HG03064 (cell line): Measurements from ENCODE around the gene TRIM43.
"Not testable (repeated sequence)": the region's sequence is repeated elsewhere in the genome, so short reads cannot be mapped to it uniquely, and the experiment has no call there.

Experiments
- ATAC-seq: cut with Tn5 transposase; IDR thresholded peaks from one replicate; pipeline ENCODE4 v1.9.1; 2021; ENCODE audit warnings: low read depth; ENCODE audit not compliant: unreplicated experiment

Gene TRIM43

GRCh38 chr2:95640515-95641288, 48.9 kb downstream of the TRIM43 start:
- ATAC-seq = not testable (repeated sequence)

GRCh38 chr2:95641289-95641575, 49.4 kb downstream of the TRIM43 start:
- not testable (repeated sequence) for ATAC-seq

- ATAC-seq = not testable (repeated sequence)
Measured at GRCh38 chr2:95641787-95642186, 50.0 kb downstream of the TRIM43 start.

GRCh38 chr2:95642360-95642759, 50.6 kb downstream of the TRIM43 start:
- ATAC-seq = not testable (repeated sequence)

GRCh38 chr2:95642951-95643350, 51.1 kb downstream of the TRIM43 start:
- ATAC-seq = not testable (repeated sequence)

GRCh38 chr2:95645312-95645711, 53.5 kb downstream of the TRIM43 start:
- not testable (repeated sequence) for ATAC-seq

GRCh38 chr2:95646274-95646994, 54.6 kb downstream of the TRIM43 start:
- ATAC-seq = not testable (repeated sequence)

GRCh38 chr2:95648894-95649544, 57.2 kb downstream of the TRIM43 start:
- ATAC-seq = not testable (repeated sequence)
